ENCODE results near the gene ADCY1. TPM values are rescaled to one million over a fixed set of nuclear protein-coding genes. Genes with fewer than 3 reads are reported as not detected.

The ADCY1 gene
- total RNA-seq, 2 donors from 2014 or later: 0.14 to 0.85 TPM

DNA sequence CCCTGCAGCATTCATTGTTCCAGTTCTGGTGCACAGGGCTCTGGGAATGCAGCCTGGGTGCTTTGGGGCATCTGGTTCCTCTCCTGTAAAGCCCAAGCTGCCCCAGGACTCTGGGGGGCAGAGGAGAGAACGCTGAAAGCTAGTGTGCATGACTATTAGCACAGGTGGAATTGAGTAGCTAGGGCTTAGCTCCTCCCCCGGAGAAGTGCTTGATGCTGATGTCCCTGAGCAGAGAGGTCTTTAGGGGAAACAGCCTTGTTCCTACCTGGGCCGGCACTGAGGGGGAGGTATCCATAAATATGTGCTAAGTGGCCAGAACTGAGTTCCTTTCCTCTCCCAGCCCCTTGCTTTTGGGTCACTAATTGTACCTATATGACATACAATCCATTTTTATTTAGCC is 3.9 kb downstream of the ADCY1 start:
- no peak overlapping the region for H3K27ac ChIP-seq
- no peak overlapping the region for H3K4me3 ChIP-seq
- ATAC-seq (ENCODE audit: insufficient number of reproducible peaks, low FRiP score, low read depth) (no peak), DNase-seq (ENCODE audit: low spot score) (no peak)
- H3K27me3 ChIP-seq (replicated peaks; ENCODE audit: insufficient read depth): no peaks in the 10 kb centered on the region
- no peaks in the 10 kb centered on the region for H3K9me3 ChIP-seq
- H3K36me3 ChIP-seq: no peaks in the 10 kb centered on the region
- TF ChIP-seq, protein P1, sequence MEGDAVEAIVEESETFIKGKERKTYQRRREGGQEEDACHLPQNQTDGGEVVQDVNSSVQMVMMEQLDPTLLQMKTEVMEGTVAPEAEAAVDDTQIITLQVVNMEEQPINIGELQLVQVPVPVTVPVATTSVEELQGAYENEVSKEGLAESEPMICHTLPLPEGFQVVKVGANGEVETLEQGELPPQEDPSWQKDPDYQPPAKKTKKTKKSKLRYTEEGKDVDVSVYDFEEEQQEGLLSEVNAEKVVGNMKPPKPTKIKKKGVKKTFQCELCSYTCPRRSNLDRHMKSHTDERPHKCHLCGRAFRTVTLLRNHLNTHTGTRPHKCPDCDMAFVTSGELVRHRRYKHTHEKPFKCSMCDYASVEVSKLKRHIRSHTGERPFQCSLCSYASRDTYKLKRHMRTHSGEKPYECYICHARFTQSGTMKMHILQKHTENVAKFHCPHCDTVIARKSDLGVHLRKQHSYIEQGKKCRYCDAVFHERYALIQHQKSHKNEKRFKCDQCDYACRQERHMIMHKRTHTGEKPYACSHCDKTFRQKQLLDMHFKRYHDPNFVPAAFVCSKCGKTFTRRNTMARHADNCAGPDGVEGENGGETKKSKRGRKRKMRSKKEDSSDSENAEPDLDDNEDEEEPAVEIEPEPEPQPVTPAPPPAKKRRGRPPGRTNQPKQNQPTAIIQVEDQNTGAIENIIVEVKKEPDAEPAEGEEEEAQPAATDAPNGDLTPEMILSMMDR (IDR thresholded peaks at IDR 0.05): no peak
- peaks cover 0 to 10% of the 10 kb centered on the region in 2 donors for H3K4me1 ChIP-seq (ENCODE audit: control insufficient read depth in 1 of 2, low read depth in 2 of 2)

DNA sequence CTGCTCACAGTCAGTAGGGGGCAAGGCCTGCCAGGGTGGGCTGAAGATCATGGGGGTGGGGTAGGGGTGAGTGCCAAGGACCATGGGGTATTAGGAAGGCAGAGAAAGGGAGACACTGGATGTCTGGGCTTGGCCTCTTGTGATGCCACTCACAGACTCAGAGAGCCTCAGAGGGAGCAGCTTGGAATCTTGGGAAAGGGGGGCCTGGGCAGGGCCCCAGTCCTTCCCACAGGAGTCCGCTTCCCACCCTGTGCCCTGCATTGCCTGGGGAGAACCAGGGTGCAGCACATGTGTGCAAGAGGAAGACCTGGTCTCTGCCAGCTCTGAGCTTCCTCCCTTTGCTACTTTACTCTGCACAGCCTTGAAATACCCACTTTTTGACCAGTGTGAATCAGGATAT is 4.3 kb downstream of the ADCY1 start:
- no peak for ATAC-seq (ENCODE audit: insufficient number of reproducible peaks, low FRiP score, low read depth)
- no peaks in the 10 kb centered on the region for H3K9me3 ChIP-seq
- TF ChIP-seq, protein P1 (IDR thresholded peaks at IDR 0.05): no peak
- H3K27me3 ChIP-seq (replicated peaks; ENCODE audit: insufficient read depth): no peaks in the 10 kb centered on the region
- no peaks in the 10 kb centered on the region for H3K36me3 ChIP-seq
- no peak for DNase-seq (ENCODE audit: low spot score)
- H3K4me1 ChIP-seq (ENCODE audit: control insufficient read depth in 1 of 2, low read depth in 2 of 2): peaks cover 0 to 10% of the 10 kb centered on the region in 2 donors
- no peak overlapping the region for H3K4me3 ChIP-seq
- H3K27ac ChIP-seq: no peak overlapping the region

DNA sequence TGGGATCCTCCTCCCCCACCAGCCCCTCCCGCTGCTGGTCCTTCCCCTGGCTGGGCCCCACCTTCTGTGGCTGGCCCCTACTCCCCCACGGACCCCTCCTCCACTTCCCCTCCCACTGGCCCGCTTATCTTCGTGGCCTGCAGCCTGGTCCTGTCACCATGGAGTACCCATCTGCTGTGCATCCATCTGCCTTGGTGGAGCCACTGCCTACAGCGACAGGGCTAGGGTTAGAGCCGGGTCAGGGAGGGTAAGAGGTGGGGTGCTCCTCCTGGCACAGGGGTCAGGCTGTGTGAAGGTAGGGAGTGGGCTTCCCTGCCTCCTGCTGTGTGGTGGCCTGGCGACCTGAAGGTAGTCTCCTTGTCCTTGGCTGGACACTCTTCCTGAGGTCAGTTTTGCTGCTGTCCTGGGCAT is 5.2 kb downstream of the ADCY1 start:
- Histone ChIP-seq H3K4me3 (no peak overlapping the region), H3K27ac (no peak overlapping the region), H3K9me3 (no peaks in the 10 kb centered on the region), H3K4me1 (ENCODE audit: control insufficient read depth in 1 of 2, low read depth in 2 of 2) (peaks cover 0 to 10% of the 10 kb centered on the region in 2 donors), H3K36me3 (no peaks in the 10 kb centered on the region), H3K27me3 (replicated peaks; ENCODE audit: insufficient read depth) (no peaks in the 10 kb centered on the region)
- DNase-seq (ENCODE audit: low spot score): no peak
- ATAC-seq (ENCODE audit: insufficient number of reproducible peaks, low FRiP score, low read depth): no peak
- TF ChIP-seq, protein P1 (IDR thresholded peaks at IDR 0.05): no peak

DNA sequence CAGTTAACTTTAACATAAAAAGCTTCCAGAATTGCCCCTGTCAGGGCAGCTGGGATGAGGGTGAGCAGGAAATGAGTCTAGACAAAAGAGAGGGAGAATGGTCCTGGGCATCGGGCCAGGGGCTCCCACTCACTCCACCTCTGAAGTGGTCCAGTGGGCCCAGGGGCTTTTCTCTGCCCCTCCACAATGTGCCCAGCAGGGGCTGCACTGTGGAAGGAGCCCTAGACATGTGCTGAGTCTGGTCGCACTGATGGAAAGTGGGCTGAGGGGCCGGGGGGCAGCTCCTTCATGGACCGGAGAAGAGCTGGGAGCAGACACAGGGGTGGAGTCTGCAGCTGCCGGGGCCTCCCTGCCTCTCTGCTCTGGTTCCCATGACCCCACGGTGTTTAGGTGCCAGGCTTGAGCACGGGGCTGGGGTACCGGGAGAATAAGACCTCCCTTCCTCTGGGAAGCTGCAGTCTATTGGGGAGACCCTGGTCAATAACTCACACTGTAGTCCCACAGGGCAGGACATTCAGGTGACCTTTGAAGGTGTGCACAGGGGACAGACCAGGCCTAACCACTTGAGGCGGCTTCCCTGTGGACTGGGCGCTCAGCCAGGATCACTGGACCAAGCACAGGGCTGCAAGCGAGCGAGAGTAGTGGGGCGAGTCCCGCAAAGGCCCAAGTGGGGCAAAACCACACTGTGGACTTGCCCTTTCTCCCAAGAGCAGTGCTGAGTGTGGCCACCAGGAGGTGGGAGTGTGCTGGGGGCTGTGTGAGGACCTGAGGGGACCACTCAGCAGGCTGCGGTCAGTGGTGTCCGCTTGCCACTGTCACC is 6.1 kb downstream of the ADCY1 start:
- no peak for ATAC-seq (ENCODE audit: insufficient number of reproducible peaks, low FRiP score, low read depth)
- DNase-seq (ENCODE audit: low spot score): no peak
- TF ChIP-seq, protein P1 (IDR thresholded peaks at IDR 0.05): peak; percentile 14

DNA sequence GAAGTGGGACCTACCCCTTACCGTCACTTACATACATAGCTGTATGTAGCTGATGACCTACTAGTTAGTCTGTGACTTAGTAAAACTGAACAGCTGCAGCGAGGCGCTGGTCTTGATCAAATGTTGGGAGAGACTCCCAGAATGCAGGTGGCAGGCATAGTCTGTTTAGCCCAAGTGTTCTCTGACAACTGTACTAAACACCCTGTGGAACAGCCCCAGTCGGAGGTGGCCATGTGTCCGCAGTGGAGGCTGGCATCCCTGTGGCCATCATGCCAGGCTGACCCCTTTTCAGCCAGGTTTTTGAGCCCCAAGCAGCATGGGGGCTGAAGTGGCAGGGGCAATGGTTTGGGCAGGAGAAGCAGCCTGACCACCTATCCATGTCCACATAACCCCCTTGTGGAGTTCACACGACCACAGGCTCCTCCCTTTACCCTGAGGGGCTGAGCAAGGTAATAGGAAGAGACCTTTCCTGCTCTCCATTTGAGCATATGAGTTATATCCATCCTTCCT is 7.2 kb downstream of the ADCY1 start:
- no peaks in the 10 kb centered on the region for H3K27me3 ChIP-seq (replicated peaks; ENCODE audit: insufficient read depth)
- no peaks in the 10 kb centered on the region for H3K9me3 ChIP-seq
- ATAC-seq (ENCODE audit: insufficient number of reproducible peaks, low FRiP score, low read depth): no peak
- no peak overlapping the region for H3K27ac ChIP-seq
- DNase-seq (ENCODE audit: low spot score): no peak
- H3K4me3 ChIP-seq: no peak overlapping the region
- no peaks in the 10 kb centered on the region for H3K4me1 ChIP-seq (ENCODE audit: control insufficient read depth in 1 of 2, low read depth in 2 of 2)
- H3K36me3 ChIP-seq: no peaks in the 10 kb centered on the region
- TF ChIP-seq, protein P1 (IDR thresholded peaks at IDR 0.05): no peak

More for the DNA sequence above, 6.1 kb downstream of the ADCY1 start:
- peaks cover 0 to 3% of the 10 kb centered on the region in 2 donors for H3K4me1 ChIP-seq (ENCODE audit: control insufficient read depth in 1 of 2, low read depth in 2 of 2)
- H3K27ac ChIP-seq: no peak overlapping the region
- H3K36me3 ChIP-seq: no peaks in the 10 kb centered on the region
- no peak overlapping the region for H3K4me3 ChIP-seq
- no peaks in the 10 kb centered on the region for H3K9me3 ChIP-seq
- no peaks in the 10 kb centered on the region for H3K27me3 ChIP-seq (replicated peaks; ENCODE audit: insufficient read depth)

Measured in thoracic aorta (tissue), 2 donors.